Stimulated activated memory B cell treated with anti-CD40 and anti-IgM and Interleukin-4, amounts not matched to agents 10 μg/mL and 1 μg/mL and 100 μg/mL, for 72 hours (primary cell): ENCODE results near the gene ATP5F1C.
"Not testable (repeated sequence)": the region's sequence is repeated elsewhere in the genome, so short reads cannot be mapped to it uniquely, and the experiment has no call there.

Experiments
- ATAC-seq: fragments of 150-1000 bp; cut with Tn5 transposase; 2 replicates; pipeline ENCODE4 v1.10.0; 2021
- H3K27ac Mint-ChIP-seq: one replicate; pipeline ENCODE4 v1.8.0; 2022; ENCODE audit warnings: mild to moderate bottlenecking, mixed read lengths
- H3K27me3 Mint-ChIP-seq: one replicate; pipeline ENCODE4 v1.8.0; 2022; ENCODE audit warnings: mixed read lengths
- H3K36me3 Mint-ChIP-seq: one replicate; pipeline ENCODE4 v1.8.0; 2022; ENCODE audit warnings: mixed read lengths
- H3K4me1 Mint-ChIP-seq: one replicate; pipeline ENCODE4 v1.8.0; 2022; ENCODE audit warnings: mixed read lengths
- H3K4me3 Mint-ChIP-seq: one replicate; pipeline ENCODE4 v1.8.0; 2022; ENCODE audit warnings: mild to moderate bottlenecking, moderate library complexity, mixed read lengths
- H3K9me3 Mint-ChIP-seq: one replicate; pipeline ENCODE4 v1.8.0; 2022; ENCODE audit warnings: mixed read lengths

Gene ATP5F1C

GRCh38 chr10:7787857-7788638, at the start of gene ATP5F1C, which contains the start of gene KIN:
Gene ATP5F1C, plus strand, starts transcription at chr10:7788177. Its CDS starts 31 bp downstream, at chr10:7788208.
Gene KIN, minus strand, starts transcription at chr10:7787993. Its CDS starts 60 bp downstream, at chr10:7787933.
- Mint-ChIP-seq H3K27ac (no peak within 1 kb of the TSS), H3K27me3 (no peaks in the 10 kb centered on the region), H3K4me1 (peaks cover 73% of the 10 kb centered on the region), H3K4me3 (no peak within 1 kb of the TSS), H3K9me3 (no peaks in the 10 kb centered on the region), H3K36me3 (peaks cover 28% of the 10 kb centered on the region)
- ATAC-seq = peak; percentile 98

DNA sequence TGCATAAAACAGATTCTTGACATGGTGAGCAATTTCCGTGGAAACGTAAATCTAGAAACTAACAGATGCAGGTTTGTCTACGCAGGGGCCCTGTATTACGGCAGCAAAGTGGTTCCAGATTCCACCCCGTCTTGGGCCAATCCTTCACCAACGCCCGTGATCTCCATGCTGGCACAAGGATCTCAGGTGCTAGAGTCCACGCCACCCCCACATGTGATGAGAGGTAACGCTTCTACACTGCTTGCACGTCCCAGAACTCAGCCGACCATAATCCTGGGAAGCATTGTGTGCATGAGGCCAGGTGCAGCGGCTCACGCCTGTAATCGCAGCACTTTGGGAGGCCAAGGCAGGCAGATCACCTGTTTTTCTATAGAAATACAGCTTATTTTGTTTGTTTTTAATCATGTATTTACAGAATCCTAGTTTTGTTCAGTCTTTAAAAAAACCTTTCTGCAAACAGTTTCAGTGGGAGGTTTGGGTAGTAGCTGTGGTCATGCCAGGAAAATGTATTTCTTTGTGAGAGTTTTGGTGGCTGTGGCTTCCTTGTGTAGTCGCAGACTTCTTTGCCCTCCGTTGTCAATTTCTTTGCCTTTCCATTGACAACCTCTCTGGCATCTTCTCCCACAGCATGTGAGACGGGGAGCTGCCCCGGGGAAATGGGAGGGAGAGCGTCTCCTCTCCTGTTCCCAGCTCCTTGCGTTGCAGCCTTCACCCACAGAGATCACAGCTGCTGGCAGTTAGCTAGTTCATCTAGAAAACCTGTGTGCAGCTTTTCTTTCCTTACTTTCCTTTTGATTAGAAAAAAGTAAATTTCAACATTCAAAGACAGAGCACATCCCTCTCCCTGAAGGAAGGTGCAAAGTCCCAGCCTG, 49.2 kb upstream of the ATP5F1C start:
- Mint-ChIP-seq H3K4me1 (no peaks in the 10 kb centered on the region), H3K4me3 (no peak overlapping the region), H3K36me3 (no peaks in the 10 kb centered on the region), H3K27me3 (no peaks in the 10 kb centered on the region), H3K9me3 (no peaks in the 10 kb centered on the region), H3K27ac (no peak overlapping the region)
- ATAC-seq = no peak

- Mint-ChIP-seq H3K27me3 (no peaks in the 10 kb centered on the region), H3K9me3 (no peaks in the 10 kb centered on the region), H3K27ac (no peak overlapping the region), H3K4me1 (no peaks in the 10 kb centered on the region), H3K36me3 (no peaks in the 10 kb centered on the region), H3K4me3 (no peak overlapping the region)
- no peak for ATAC-seq
Measured at GRCh38 chr10:7744307-7744706, 43.7 kb upstream of the ATP5F1C start.

GRCh38 chr10:7748637-7749036, 39.3 kb upstream of the ATP5F1C start:
- H3K4me1 Mint-ChIP-seq, H3K27ac Mint-ChIP-seq, H3K27me3 Mint-ChIP-seq, H3K4me3 Mint-ChIP-seq, ATAC-seq, H3K9me3 Mint-ChIP-seq: not testable (repeated sequence)
- peaks cover 28% of the 10 kb centered on the region for H3K36me3 Mint-ChIP-seq

DNA sequence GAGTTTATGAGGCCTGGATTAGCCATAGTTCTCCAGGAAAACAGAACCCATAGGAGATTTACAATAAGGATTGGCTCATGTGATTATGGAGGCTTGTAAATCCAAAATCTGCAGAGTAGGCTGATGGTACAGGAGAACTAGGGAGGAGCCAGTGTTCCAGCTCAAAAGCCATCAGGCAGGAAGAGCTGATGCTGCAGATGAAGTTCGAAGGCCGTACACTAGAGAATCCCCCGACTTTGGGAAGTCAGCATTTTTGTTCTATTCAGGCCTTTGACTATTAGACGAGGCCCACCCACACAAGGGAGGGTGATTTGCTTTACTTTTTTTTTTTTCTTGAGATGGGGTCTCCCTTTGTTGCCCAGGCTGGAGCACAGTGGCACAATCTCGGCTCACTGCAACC, 37.8 kb upstream of the ATP5F1C start:
- Mint-ChIP-seq H3K4me1 (no peaks in the 10 kb centered on the region), H3K9me3 (no peaks in the 10 kb centered on the region), H3K36me3 (peaks cover 43% of the 10 kb centered on the region), H3K4me3 (no peak overlapping the region), H3K27me3 (no peaks in the 10 kb centered on the region), H3K27ac (no peak overlapping the region)
- no peak for ATAC-seq

- ATAC-seq = no peak
- H3K27ac Mint-ChIP-seq = no peak overlapping the region
- H3K27me3 Mint-ChIP-seq = no peaks in the 10 kb centered on the region
- no peaks in the 10 kb centered on the region for H3K9me3 Mint-ChIP-seq
- peaks cover 48% of the 10 kb centered on the region for H3K36me3 Mint-ChIP-seq
- no peak overlapping the region for H3K4me3 Mint-ChIP-seq
- H3K4me1 Mint-ChIP-seq = no peaks in the 10 kb centered on the region
Measured at GRCh38 chr10:7752251-7752650, 35.7 kb upstream of the ATP5F1C start.

GRCh38 chr10:7755103-7755502, 32.9 kb upstream of the ATP5F1C start:
- H3K4me1 Mint-ChIP-seq = no peaks in the 10 kb centered on the region
- peaks cover 56% of the 10 kb centered on the region for H3K36me3 Mint-ChIP-seq
- no peaks in the 10 kb centered on the region for H3K9me3 Mint-ChIP-seq
- ATAC-seq = no peak
- no peaks in the 10 kb centered on the region for H3K27me3 Mint-ChIP-seq
- no peak overlapping the region for H3K27ac Mint-ChIP-seq
- no peak overlapping the region for H3K4me3 Mint-ChIP-seq

DNA sequence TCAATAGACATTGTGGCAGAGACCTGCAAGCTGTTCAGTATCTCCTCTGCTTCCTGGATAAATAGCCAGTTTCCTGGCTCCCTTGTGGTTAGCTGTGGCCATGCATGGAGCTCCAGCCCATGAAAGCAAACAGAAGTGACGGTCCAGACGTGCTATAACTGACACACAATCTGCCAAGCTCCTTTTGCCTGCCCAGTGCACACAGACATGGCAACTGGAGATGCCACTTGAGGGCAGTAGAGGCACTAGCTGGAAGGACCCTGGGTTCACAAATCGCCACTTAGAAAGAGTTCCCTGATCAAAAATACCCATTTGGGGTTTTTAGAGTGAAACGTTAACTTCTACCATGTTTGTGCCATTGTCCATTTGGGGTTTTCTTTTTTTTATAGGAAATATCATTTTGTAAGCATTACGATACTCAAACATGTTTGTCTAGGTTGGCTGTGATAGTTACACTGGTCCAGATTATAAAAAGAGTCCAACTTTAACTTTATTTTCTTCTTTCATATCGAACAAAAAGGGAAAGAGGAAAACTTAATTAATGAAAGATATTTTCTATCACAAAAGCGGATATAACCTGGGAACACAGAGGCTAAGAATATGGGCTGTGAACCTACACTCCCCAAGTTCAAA, 31.5 kb upstream of the ATP5F1C start:
- peaks cover 65% of the 10 kb centered on the region for H3K36me3 Mint-ChIP-seq
- H3K9me3 Mint-ChIP-seq = no peaks in the 10 kb centered on the region
- no peaks in the 10 kb centered on the region for H3K27me3 Mint-ChIP-seq
- no peak for ATAC-seq
- no peak overlapping the region for H3K27ac Mint-ChIP-seq
- H3K4me3 Mint-ChIP-seq = no peak overlapping the region
- no peaks in the 10 kb centered on the region for H3K4me1 Mint-ChIP-seq

GRCh38 chr10:7763929-7764328, 24.0 kb upstream of the ATP5F1C start:
- H3K9me3 Mint-ChIP-seq = no peaks in the 10 kb centered on the region
- H3K27me3 Mint-ChIP-seq = no peaks in the 10 kb centered on the region
- H3K4me1 Mint-ChIP-seq = no peaks in the 10 kb centered on the region
- H3K4me3 Mint-ChIP-seq = no peak overlapping the region
- H3K36me3 Mint-ChIP-seq = peaks cover 77% of the 10 kb centered on the region
- H3K27ac Mint-ChIP-seq = no peak overlapping the region
- ATAC-seq = no peak

DNA sequence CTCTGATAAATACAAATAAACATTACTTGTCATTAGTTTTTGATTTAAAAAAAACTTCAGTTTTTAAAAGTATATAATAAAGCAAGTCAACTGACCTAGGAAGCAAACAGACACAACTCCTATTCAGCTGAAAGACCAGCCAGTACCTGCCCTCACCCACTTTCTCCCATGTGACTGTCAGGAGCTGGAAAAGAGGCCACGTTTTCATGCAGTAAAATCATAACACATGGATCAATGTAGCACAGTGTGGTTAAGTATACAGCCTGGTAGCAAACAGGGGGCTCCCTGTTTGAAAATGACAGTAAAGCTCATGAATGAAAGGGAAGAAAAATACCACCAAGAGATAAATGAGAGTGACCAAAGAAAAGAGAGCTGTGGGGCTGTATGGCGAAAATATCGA, 21.7 kb upstream of the ATP5F1C start:
- peaks cover 74% of the 10 kb centered on the region for H3K36me3 Mint-ChIP-seq
- H3K27me3 Mint-ChIP-seq = no peaks in the 10 kb centered on the region
- no peak overlapping the region for H3K27ac Mint-ChIP-seq
- no peak overlapping the region for H3K4me3 Mint-ChIP-seq
- no peaks in the 10 kb centered on the region for H3K9me3 Mint-ChIP-seq
- ATAC-seq = no peak
- H3K4me1 Mint-ChIP-seq = no peaks in the 10 kb centered on the region

- H3K4me1 Mint-ChIP-seq = no peaks in the 10 kb centered on the region
- H3K27ac Mint-ChIP-seq = no peak overlapping the region
- H3K36me3 Mint-ChIP-seq = peaks cover 78% of the 10 kb centered on the region
- H3K27me3 Mint-ChIP-seq = no peaks in the 10 kb centered on the region
- H3K4me3 Mint-ChIP-seq = no peak overlapping the region
- ATAC-seq = no peak
- H3K9me3 Mint-ChIP-seq = no peaks in the 10 kb centered on the region
Measured at GRCh38 chr10:7767209-7767608, 20.8 kb upstream of the ATP5F1C start.

GRCh38 chr10:7768417-7768816, 19.6 kb upstream of the ATP5F1C start:
- H3K9me3 Mint-ChIP-seq = no peaks in the 10 kb centered on the region
- no peak overlapping the region for H3K27ac Mint-ChIP-seq
- H3K4me1 Mint-ChIP-seq = no peaks in the 10 kb centered on the region
- H3K36me3 Mint-ChIP-seq = peaks cover 77% of the 10 kb centered on the region
- no peak overlapping the region for H3K4me3 Mint-ChIP-seq
- H3K27me3 Mint-ChIP-seq = no peaks in the 10 kb centered on the region
- no peak for ATAC-seq

DNA sequence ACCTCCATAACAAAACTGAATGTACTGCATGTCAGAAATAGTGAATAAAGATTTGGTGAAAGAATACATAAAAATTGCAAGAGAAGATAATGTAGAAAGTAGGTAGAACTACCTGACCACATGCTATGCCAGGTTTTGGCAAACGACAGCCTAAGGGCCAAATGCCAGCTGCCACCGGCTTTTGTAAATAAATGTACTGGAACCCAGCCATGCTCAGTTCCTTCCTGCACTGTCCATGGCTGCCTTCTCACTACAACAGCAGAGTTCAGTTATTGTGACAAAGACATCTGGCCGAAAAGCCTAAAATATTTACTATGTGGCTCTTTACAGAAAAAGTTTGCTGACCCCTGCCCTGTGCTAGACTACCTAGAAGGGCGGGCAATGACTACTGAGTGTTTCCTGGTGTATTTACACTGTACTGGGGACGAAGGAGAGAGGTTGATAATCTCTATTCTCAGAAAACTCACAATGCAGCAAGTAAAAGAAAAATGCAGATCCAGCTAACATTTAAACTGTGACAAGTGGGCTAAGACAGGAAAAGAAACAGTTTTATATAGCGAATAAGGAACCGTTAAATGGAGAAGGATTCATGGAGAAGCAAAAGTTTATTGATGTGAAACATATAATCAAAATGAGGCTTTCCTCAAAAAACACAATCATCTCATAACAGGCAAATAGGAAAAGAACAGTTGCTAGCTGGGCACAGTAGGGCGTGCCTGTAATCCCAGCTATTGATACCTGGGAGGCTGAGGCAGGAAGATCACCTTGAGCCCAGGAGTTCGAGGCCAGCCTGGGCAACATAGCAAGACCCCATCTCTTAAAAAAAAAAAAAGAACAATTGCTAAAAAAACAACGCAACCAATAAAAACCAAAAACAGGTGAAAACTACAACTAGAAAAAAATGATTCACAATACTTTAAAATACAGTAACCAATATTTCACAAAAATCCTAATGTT, 13.9 kb upstream of the ATP5F1C start:
- H3K4me3 Mint-ChIP-seq = no peak overlapping the region
- no peaks in the 10 kb centered on the region for H3K4me1 Mint-ChIP-seq
- no peaks in the 10 kb centered on the region for H3K27me3 Mint-ChIP-seq
- H3K9me3 Mint-ChIP-seq = no peaks in the 10 kb centered on the region
- peaks cover 73% of the 10 kb centered on the region for H3K36me3 Mint-ChIP-seq
- no peak overlapping the region for H3K27ac Mint-ChIP-seq
- ATAC-seq = no peak

DNA sequence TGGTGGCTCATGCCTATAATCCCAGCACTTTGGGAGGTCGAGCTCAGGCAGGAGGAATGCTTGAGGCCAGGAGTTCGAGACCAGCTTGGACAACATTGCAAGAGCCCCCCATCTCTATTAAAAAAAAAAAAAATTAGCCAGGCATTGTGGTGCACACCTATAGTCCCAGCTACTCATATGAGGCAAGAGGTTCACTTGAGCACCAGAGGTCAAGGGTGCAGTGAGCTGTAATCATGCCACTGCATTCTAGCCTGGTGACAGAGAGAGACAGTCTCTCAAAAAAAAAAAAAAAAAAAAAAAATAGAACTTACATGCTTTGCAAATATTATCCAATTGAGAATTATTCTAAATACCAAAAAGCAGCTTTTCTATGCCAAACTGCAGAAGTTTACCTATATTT, 11.2 kb upstream of the ATP5F1C start:
- ATAC-seq = no peak
- Mint-ChIP-seq H3K27ac (no peak overlapping the region), H3K4me3 (no peak overlapping the region), H3K4me1 (peaks cover 6% of the 10 kb centered on the region), H3K9me3 (no peaks in the 10 kb centered on the region), H3K27me3 (no peaks in the 10 kb centered on the region), H3K36me3 (peaks cover 75% of the 10 kb centered on the region)
